PFSK-1 (cell line): ENCODE data around the gene MAD1L1.

Source experiments
- FOXP2 ChIP-seq: optimal IDR thresholded peaks from 2 replicates; pipeline ENCODE3; 2011; ENCODE audit warnings: borderline replicate concordance, control low read depth, inconsistent platforms; ENCODE audit not compliant: insufficient read depth; ENCODE audit errors: extremely low read length, extremely low read depth
- POLR2AphosphoS5 ChIP-seq: IDR thresholded peaks from 2 replicates; pipeline ENCODE4 v1.6.1; 2012; ENCODE audit warnings: low read depth, mild to moderate bottlenecking, control low read depth, low read length, moderate library complexity
- SIN3A ChIP-seq: IDR thresholded peaks from 2 replicates; pipeline ENCODE4 v1.6.1; 2012; ENCODE audit warnings: mild to moderate bottlenecking, low read length, moderate library complexity, borderline replicate concordance; ENCODE audit not compliant: insufficient read depth
- TAF1 ChIP-seq: IDR thresholded peaks from 2 replicates; pipeline ENCODE4 v1.6.1; 2012; ENCODE audit warnings: low read length, control low read depth, borderline replicate concordance; ENCODE audit not compliant: insufficient read depth
- TF ChIP-seq, protein P1 (sequence below), 2 experiments: IDR thresholded peaks; 2 replicates each; pipeline versions ENCODE4 v1.6.1 to v1.8.0; 2011 to 2012; ENCODE audit warnings: low read depth in 2 of 2, low read length in 2 of 2, control low read depth in 1 of 2, inconsistent platforms in 1 of 2, mild to moderate bottlenecking in 1 of 2, moderate library complexity in 1 of 2; ENCODE audit not compliant: insufficient read depth in 1 of 2

MAD1L1 gene

DNA sequence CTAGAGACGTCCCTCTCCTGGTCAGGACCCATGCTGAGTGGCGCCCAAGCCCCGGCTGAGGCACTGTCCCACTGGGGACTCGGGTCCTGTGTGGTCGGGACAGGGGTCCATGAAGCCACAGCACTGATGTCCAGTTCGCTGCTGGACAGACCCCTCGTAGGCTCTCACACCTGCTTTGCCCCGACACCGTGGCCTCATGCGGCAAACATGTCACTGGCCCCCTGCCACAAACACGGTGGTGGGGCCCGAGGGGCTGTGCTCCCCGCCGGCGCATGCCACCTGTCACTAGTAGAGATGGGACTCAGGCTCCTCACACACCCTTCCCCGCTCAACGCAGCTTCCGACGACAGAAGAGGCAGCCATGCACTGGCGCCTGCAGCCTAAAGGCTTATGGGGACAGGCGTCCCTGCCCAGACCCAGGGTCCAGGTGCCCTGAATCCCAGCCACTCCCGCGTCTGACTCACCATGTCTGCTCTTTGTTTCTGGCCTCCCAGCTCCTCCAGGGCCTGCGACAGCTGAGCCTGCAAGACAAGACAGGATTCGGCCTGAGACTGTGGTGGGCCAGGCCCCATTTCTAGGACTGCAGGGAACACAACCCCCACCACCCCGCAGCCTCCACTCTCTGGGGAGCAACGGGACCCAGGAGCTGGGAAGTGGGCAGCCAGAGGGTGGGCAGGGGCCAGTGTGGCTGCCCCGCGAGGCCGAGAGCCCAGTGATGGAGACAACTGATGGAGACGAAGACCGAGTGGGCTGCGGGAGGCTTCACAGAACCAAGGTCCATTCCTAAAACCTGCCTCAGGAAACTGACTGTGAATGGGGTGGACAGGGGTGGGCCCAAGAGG is 230.9 kb downstream of the MAD1L1 start:
- no peak for TF ChIP-seq TAF1
- no peak for TF ChIP-seq POLR2AphosphoS5
- TF ChIP-seq, protein P1, sequence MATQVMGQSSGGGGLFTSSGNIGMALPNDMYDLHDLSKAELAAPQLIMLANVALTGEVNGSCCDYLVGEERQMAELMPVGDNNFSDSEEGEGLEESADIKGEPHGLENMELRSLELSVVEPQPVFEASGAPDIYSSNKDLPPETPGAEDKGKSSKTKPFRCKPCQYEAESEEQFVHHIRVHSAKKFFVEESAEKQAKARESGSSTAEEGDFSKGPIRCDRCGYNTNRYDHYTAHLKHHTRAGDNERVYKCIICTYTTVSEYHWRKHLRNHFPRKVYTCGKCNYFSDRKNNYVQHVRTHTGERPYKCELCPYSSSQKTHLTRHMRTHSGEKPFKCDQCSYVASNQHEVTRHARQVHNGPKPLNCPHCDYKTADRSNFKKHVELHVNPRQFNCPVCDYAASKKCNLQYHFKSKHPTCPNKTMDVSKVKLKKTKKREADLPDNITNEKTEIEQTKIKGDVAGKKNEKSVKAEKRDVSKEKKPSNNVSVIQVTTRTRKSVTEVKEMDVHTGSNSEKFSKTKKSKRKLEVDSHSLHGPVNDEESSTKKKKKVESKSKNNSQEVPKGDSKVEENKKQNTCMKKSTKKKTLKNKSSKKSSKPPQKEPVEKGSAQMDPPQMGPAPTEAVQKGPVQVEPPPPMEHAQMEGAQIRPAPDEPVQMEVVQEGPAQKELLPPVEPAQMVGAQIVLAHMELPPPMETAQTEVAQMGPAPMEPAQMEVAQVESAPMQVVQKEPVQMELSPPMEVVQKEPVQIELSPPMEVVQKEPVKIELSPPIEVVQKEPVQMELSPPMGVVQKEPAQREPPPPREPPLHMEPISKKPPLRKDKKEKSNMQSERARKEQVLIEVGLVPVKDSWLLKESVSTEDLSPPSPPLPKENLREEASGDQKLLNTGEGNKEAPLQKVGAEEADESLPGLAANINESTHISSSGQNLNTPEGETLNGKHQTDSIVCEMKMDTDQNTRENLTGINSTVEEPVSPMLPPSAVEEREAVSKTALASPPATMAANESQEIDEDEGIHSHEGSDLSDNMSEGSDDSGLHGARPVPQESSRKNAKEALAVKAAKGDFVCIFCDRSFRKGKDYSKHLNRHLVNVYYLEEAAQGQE (IDR thresholded peaks at IDR 0.05; ENCODE audit: insufficient read depth in 1 of 2, low read depth in 2 of 2, low read length in 2 of 2): no peak
- TF ChIP-seq FOXP2: no peak
- no peak for TF ChIP-seq SIN3A

DNA sequence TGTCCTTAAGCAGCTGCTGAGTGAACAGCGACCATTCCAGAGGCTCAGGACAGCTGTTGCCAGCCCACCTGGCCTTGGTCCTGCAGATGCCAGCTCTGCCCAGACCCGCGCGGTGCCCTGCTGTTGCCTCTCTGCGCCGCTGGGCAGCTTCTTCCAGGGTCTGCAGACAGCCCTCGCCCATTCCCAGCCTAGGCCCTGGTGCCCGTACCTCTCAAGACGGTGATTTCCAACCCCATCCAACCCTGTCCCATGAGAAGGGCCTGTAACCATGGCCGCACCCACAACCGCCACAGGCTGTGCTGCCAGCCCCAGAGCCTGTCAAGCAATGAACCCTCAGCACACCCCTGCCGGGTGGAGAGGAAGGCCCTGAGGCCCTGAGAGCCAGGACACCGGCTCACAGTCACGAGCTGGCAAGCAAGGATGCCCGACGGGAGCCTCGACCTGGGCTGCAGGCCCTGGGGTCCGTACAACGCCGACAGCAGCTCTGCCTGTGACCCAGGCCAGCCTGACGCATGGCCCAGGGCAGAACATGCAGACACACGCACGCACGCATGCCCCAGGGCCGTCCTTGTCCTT is 231.9 kb downstream of the MAD1L1 start:
- TF ChIP-seq TAF1: no peak

DNA sequence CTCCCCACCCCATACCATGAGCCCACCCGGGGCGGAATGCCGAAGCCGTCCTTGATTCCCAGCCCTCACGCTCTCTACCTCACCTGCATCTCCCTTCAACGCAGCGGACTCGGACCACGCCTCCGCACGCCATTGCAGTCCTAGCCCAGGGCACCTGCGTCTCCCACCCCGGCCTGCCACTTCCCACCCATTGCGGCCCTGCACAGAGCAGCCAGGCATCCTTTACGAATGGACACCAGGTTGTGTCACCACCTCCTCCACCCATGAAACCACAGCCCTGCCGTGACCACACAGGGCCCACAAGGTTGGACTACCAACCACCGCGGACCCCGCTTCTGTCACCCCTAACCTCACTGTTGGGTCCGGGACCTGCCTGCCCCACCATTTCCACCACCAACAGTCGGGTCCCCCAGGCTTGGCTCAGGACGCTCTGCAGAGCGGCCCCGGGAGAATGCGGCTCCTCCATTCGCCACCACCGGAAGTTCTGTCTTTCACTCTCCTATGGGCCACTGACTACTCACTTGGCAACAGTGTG is 232.5 kb downstream of the MAD1L1 start:
- TF ChIP-seq POLR2AphosphoS5: no peak
- TF ChIP-seq TAF1: no peak
- no peak for TF ChIP-seq FOXP2
- no peak for TF ChIP-seq SIN3A
- TF ChIP-seq, protein P1 (IDR thresholded peaks at IDR 0.05; ENCODE audit: insufficient read depth in 1 of 2, low read depth in 2 of 2, low read length in 2 of 2): no peak

DNA sequence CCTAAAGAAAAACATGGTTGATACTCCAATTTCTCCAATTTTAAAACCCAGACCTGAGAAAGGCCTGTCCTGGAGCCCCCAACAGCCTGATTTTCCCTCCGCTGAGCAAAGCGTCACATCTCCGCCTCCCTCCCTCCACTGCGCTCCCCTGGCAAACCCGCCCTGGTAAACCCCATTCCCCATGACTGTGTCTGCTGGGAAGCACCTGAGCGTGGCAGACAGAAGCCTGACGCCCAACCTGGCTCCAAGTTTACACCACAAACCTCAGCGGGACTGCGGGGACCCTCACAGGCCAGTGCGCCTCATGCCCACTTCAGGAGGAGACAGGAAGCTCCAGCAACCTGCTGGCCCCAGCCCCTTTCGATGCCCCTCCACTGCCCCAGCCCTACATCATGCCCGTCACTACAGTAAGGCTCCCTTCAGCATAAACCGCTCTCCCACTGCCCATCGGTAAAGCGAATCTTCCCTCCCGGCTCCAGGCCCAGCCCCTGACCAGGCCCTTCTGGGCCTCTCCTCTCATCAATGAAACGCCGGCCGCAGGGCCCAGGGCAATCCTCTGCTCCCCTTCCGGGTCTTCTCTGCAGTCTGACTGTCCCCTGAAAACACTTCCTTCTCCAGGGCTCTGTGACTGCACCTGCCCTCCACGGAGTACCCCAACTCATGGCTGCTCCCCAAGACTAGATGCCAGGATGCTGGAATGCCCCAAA is 233.3 kb downstream of the MAD1L1 start:
- TF ChIP-seq SIN3A: no peak
- no peak for TF ChIP-seq POLR2AphosphoS5
- TF ChIP-seq TAF1: no peak
- TF ChIP-seq, protein P1 (IDR thresholded peaks at IDR 0.05; ENCODE audit: insufficient read depth in 1 of 2, low read depth in 2 of 2, low read length in 2 of 2): no peak

DNA sequence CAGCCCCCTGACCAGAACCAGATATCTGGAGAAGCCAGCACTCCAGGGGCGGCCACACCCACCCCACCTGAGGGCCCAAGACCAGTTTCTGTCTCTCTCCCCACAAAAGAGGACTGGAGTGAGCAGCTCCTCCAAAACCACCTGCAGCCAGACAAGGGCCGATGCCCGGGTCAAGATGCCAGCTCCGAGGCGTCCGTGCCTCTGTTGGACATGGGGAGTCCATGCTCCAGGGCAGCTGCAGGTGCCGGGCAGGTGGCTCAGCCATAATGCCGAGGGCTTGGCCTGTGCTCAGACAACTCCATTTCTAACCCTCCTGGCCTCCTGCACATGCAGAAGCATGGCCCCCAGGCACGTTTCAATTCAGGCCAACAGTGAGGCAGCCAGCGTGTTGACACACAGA is 234.6 kb downstream of the MAD1L1 start:
- TF ChIP-seq TAF1 (no peak), FOXP2 (no peak), POLR2AphosphoS5 (no peak), SIN3A (no peak)
- TF ChIP-seq, protein P1 (IDR thresholded peaks at IDR 0.05; ENCODE audit: insufficient read depth in 1 of 2, low read depth in 2 of 2, low read length in 2 of 2): no peak
